GM20000 (cell line): ENCODE data around the gene PCED1A.

Experiments used
- DNase-seq: peaks from one replicate; pipeline ENCODE4 v3.0.0; 2012; ENCODE audit warnings: low spot score
- TF ChIP-seq, protein P1 (sequence below): IDR thresholded peaks from 2 replicates; pipeline ENCODE4 v1.5.1; 2012; ENCODE audit warnings: mild to moderate bottlenecking, control low read depth; ENCODE audit errors: extremely low read depth, missing control alignments

PCED1A gene

DNA sequence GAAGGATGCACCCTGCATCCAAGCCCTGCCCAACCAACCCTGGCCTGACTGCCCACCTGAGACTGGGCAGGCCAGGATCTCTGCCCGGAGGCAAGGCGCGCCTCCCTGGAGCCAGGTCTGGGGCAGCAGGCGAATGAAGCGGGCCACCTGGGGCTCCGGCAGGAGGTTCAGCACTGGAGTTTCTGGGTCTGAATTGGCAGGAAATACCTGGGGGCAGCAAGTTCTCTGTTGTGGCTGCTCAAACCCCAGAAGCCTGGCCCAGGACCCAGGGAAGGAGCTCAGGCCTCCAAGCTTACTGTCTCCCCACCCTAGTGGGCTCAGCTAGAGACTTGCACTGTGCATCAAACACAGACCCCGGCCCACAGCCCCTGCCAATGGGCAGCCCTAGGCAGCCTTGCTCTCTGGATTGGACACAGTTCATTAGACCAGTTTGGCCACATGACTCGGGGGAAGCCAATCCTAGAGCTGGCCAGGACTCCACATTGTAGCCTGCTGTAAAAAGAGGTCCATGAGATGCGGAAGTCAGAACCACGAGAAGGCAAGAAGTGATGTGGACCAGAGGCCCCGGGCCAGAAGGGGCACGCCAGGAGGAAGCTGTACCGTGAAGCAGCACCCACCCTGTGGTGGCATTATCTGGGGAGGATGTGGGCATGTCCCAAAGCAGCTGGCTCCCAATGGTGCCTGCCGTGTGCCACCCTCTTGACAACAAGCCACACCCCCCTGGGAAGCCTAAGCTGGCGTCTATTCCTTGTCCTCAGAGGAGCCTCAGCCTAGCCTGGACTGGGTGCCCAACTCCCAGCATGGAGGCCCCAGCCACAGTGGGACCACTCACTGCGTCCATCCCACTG is 43.1 kb downstream of the PCED1A start:
- DNase-seq: no peak
- TF ChIP-seq, protein P1, sequence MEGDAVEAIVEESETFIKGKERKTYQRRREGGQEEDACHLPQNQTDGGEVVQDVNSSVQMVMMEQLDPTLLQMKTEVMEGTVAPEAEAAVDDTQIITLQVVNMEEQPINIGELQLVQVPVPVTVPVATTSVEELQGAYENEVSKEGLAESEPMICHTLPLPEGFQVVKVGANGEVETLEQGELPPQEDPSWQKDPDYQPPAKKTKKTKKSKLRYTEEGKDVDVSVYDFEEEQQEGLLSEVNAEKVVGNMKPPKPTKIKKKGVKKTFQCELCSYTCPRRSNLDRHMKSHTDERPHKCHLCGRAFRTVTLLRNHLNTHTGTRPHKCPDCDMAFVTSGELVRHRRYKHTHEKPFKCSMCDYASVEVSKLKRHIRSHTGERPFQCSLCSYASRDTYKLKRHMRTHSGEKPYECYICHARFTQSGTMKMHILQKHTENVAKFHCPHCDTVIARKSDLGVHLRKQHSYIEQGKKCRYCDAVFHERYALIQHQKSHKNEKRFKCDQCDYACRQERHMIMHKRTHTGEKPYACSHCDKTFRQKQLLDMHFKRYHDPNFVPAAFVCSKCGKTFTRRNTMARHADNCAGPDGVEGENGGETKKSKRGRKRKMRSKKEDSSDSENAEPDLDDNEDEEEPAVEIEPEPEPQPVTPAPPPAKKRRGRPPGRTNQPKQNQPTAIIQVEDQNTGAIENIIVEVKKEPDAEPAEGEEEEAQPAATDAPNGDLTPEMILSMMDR: no peak

DNA sequence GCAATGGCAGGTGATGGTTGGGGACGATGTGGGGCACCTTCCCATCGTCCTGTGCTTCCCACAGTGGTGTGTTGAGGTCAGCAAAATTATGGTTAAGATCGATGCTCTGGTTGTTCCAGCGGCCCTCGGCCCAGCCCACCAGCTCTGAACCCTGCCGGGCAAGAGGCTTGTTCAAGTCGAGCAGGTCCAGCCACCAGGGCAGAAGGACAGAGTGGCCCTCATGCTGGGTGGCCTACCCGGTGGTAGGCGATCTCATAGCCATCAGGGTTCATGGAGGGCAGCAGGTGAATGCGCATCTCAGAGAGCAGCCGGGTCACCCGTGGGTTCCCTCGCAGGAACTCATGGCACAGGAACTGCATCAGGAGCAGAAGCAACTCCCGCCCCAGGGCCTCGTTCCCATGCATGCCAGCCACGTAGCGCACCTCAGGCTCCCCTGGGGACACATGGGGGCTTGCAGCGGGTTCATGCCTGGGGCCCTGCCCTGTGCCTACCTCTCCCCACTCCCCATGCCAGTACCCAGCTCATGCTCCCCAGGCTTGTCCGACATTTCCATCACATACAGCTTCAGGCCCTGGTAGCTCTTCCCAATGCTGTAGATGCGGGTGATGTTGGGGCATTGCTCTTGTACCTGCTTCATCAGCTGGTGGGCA is 44.3 kb downstream of the PCED1A start:
- TF ChIP-seq, protein P1: no peak
- no peak for DNase-seq

DNA sequence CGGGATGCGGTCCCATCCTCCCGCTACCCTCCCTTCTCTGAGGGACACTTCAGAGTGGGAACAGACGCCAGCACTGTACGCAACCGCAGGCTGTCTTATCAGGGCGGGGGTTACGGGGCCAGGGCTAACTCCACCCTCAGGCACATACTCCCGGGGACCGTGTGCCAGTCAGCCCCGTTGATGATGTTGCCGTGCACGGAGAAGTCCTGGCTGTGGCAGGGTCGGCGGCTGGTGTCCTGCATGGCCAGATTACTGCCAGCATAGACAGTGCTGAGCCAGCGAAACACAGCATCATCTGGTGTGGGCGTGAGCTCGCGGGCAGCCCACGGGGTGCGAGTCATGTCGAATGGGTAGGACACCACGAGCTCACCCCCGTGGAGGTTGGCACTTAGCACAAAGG is 45.0 kb downstream of the PCED1A start:
- TF ChIP-seq, protein P1: no peak
- no peak for DNase-seq

DNA sequence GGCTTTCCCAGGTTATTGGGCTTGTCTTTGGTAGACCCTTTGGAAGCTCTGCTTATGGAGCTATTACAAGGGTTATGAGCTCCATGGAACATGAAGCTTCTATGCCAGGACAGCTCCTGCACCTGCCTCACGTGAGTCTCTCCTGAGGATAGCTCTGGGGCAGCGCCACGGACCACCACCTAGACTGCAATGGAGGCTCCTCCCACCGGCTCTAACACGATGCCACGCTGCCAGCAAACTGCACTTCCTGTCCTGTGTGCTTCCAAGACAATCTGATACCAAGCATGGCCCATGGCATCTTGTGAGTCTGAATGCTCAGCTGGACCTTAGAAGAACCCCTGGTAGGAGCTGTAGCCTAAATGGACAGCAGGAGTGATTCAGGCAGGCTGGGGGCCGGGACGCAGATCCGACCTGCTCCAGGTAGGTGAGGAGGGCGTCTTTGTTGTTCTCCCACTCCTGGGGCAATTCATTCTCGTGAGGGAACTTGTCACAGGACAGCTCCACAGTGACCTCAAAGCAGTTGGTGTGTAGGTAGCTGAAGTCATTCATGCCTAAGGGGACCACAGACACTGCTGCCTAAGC is 45.5 kb downstream of the PCED1A start:
- no peak for DNase-seq
- TF ChIP-seq, protein P1: no peak

DNA sequence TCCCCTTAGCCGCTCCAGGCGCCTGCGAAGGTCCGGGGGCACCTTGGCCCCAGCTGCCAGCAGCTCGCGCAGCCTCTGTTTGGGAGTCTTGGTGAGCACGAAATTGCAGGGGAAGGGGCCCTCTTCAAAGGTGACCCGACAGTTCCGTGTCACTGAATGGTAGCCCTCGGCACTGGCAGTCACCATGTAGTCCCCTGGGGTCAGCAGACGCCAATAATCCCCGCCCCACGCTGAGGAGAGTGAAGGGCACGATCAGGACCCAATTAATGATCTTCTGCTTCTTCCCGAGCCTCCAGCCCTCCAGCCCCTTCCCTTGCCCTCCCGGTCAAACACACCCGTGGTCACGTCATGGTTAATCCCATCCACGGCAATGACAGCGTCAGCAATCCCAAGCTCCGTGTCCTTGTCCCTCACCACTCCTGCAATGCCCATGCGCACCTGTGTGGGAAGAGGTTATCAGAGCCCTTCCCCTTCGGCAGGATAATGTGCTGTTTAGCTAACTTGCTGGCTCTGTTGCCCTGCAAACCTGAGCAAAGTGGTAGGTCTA is 46.2 kb downstream of the PCED1A start:
- no peak for DNase-seq
- TF ChIP-seq, protein P1: no peak

DNA sequence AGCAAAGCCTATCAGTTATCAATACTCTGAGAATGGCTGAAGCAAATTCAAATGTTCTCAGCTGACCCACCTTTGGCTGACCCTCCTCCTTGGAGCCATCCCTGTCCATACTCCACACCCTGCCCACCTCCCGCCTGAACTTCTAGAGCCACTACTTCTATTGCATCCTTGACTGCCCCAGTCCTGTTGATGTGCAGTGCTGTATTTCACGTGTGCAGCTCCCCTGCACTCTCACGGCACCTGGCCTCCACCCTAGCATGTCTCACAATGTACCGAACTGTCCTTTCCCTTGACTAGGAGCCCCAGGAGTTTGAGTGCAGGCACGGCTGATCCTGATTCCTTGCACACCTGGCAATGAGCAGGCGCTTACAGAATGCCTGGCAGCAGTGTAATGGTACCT is 47.0 kb downstream of the PCED1A start:
- no peak for DNase-seq
- TF ChIP-seq, protein P1: no peak
